ENCODE data around the gene FIBP. TPM values are rescaled to one million over a fixed set of nuclear protein-coding genes. Genes with fewer than 3 reads are reported as not detected.

The FIBP gene
- total and polyA plus RNA-seq, 12 donors = 44.0 to 88.4 (median 49.9) TPM

DNA sequence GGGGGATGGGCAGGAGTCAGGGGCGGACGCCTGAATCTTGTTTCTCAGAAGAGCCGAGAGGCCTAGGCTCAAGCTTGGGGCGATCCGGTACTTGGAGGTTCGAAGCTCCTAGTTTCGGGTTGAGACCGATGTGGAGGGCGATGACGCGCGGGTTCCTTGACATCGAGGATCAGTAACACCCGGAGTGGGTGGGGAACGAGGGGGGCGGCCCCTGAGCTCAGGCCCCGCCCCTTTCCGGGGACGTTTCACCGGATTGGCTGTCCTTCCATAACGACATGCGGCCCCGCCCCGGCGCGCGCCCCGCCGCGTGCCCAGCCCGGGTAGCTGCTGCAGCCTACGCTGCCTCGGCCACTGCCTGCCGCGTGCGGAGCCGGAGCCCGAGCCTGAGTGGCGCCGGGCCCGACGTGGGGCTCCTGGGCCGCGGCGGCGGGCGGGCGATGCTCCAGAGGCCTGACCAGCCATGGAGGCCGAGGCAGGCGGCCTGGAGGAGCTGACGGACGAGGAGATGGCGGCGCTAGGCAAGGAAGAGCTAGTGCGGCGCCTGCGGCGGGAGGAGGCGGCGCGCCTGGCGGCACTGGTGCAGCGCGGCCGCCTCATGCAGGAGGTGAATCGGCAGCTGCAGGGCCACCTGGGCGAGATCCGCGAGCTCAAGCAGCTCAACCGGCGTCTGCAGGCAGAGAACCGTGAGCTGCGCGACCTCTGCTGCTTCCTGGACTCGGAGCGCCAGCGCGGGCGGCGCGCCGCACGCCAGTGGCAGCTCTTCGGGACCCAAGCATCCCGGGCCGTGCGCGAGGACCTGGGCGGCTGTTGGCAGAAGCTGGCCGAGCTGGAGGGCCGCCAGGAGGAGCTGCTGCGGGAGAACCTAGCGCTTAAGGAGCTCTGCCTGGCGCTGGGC, 2.3 kb upstream of the FIBP start, which contains the start of gene CCDC85B:
CCDC85B (plus strand) TSS at position 350 of the 895 bp plus-strand sequence; CDS start at position 461, 111 bp downstream.
- 0% methylated on average over 88 to 94 of the region's 94 CpGs for WGBS, 2 donors
- intact Hi-C loops (cut with DNase I) = loop anchor here in 1 of 10 donors (2.0 kb wide), 1 partner anchor 28 kb away; the partner anchor contains the start of genes C11orf68 and DRAP1

GRCh38 chr11:65887723-65888162, 528 bp downstream of the FIBP start:
- 3 to 4% methylated on average over 23 of the region's 23 CpGs for WGBS, 2 donors
- Histone ChIP-seq H3K36me3 (peaks cover 0 to 44% (median 17%) of the 10 kb centered on the region in 9 donors), H3K4me1 (peaks cover 16 to 64% (median 51%) of the 10 kb centered on the region in 9 donors)

More for the DNA sequence above, 2.3 kb upstream of the FIBP start, which contains the start of gene CCDC85B:
- peak within 1 kb of the TSS; percentile 66 to 98 (median 86) for H3K4me3 ChIP-seq
- no peaks in the 10 kb centered on the region for H3K27me3 ChIP-seq
- peak in 4 of 9 donors; percentile 12 to 23 (median 14) for TF ChIP-seq CTCF (IDR thresholded peaks at IDR 0.05)
- DNase-seq (peak; percentile 98 to 99), ATAC-seq (peak; percentile 74 to 86 (median 81))
- H3K9me3 ChIP-seq = no peaks in the 10 kb centered on the region
- H3K27ac ChIP-seq = peak within 1 kb of the TSS; percentile 91 to 100 (median 98)
- peaks cover 22 to 75% (median 65%) of the 10 kb centered on the region in 9 donors for H3K4me1 ChIP-seq
- H3K36me3 ChIP-seq = peaks cover 0 to 17% (median 0%) of the 10 kb centered on the region in 9 donors

DNA sequence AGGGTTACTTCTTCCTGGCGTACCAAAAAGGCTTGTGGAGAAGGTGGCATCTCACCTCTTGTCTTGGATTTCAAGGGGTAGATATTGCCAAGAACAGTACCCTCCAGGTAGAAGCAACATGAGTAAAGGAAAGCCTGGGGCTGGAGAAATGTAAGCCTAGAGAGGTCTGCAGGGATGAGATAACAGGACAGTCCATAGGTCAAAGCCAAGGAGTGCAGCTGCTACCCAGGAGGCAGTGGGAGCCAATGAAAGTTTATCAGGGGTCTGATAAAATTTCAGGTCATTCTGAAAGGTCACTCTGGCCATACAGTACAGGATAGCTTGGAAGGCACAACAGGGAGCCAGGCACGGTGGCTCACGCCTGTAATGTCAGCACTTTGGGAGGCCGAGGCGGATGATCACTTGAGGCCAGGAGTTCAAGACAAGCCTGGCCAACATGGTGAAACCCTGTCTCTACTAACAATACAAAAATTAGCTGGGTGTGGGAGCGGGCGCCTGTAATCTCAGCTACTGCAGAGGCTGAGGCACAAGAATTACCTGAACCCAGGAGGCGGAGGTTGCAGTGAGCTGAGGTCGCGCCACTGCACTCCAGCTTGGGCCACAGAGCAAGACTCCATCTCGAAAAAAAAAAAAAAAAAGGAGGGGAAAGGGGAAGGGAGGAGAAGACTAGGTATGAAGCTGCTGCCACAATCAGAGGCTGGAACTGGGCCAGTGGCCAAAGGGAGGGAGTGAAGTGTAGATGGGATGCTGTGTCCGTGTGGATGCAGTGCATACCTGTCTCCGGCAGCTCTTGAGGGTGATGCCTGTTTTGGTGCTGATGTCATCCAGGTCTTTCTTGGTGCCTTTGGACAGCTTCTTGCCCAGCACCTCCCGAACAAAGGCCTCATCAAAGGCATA, 1.2 kb downstream of the FIBP start:
- no peaks in the 10 kb centered on the region for H3K9me3 ChIP-seq
- peaks cover 15 to 57% (median 44%) of the 10 kb centered on the region in 9 donors for H3K4me1 ChIP-seq
- intact Hi-C loops (cut with DNase I) = loop anchor here in 7 of 10 donors (5.0 to 10.0 kb wide), 3 partner anchors 75 to 172 kb away; partner anchors contain the start of genes SART1 (in 6 of the 7) and KAT5 (in 1 of the 7)
- H3K4me3 ChIP-seq = peak overlapping the region in 9 of 10 donors; percentile 48 to 98 (median 77)
- no peak for TF ChIP-seq CTCF (IDR thresholded peaks at IDR 0.05)
- peaks cover 0 to 50% (median 19%) of the 10 kb centered on the region in 9 donors for H3K36me3 ChIP-seq
- DNase-seq = no peak
- no peaks in the 10 kb centered on the region for H3K27me3 ChIP-seq
- 79 to 81% methylated on average over 14 of the region's 14 CpGs for WGBS, 2 donors
- no peak for ATAC-seq
- peak overlapping the region in 9 of 10 donors; percentile 91 to 100 (median 98) for H3K27ac ChIP-seq

More at GRCh38 chr11:65887723-65888162, 528 bp downstream of the FIBP start:
- intact Hi-C loops (cut with DNase I) = loop anchor here in 7 of 10 donors (1.0 to 10.0 kb wide), 9 partner anchors 15 to 173 kb away; partner anchors contain the start of genes SART1 (in 6 of the 7), C11orf68 (in 4 of the 7), DRAP1 (in 4 of the 7) and CFL1 (in 2 of the 7)
- peak overlapping the region in 9 of 10 donors; percentile 91 to 100 (median 98) for H3K27ac ChIP-seq
- ATAC-seq = no peak
- no peaks in the 10 kb centered on the region for H3K27me3 ChIP-seq
- H3K4me3 ChIP-seq = peak overlapping the region; percentile 48 to 98 (median 76)
- H3K9me3 ChIP-seq = no peaks in the 10 kb centered on the region
- DNase-seq = no peak
- no peak for TF ChIP-seq CTCF (IDR thresholded peaks at IDR 0.05)
